HG03521 (cell line): ENCODE results near the gene WDR5B.
"Not testable (repeated sequence)": the region's sequence is repeated elsewhere in the genome, so short reads cannot be mapped to it uniquely, and the experiment has no call there.

Source experiments
- ATAC-seq: cut with Tn5 transposase; IDR thresholded peaks from one replicate; pipeline ENCODE4 v1.9.1; 2021; ENCODE audit warnings: mild to moderate bottlenecking, moderate library complexity; ENCODE audit not compliant: unreplicated experiment

Gene WDR5B

DNA sequence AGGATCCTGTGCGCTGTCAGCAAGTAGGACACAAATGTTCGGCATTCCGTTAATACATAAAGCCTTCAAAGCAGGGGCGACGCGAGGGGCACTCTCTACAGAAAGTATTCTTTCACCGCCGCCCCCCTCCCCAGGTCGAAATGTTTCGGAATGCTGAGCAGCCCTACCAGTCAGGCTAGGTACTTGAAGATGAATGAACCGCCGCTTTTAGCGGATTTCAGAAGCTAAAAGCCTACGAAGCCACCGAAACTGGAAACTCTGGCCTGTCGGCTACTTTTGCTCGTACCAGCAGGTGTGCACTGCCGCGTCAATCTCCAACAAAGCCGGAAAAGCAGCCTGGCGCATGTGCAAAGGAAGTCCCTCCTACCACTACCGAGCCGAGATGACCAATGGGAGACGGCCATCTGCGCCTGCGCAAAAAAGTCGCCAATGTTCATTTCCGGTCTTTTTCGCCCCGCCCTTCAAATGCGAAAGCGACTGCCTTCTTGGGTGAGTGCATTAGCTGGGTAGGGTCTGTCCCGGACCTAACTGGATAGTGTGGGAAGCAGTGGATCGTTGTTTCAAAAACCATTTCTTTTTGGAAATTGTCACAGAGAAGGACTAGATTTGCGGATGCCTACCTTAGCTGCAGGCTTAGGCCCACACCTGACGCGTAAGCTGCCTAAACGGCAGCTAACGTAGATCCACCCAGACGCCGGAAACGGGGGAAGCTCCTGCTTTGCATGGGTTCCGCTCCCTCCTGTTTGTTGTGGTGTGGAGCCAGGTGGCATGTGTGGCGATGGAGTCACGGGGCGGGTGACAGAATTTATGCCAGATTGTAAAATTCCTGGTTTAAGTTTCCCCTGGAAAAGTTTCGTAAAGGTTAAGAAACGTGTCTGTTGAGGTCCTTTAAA is at the start of gene WDR5B:
TSS of gene WDR5B (minus strand) at position 301 of the 893 bp plus-strand sequence. CDS start 534 bp downstream, outside the sequence.
- ATAC-seq = peak; percentile 82

DNA sequence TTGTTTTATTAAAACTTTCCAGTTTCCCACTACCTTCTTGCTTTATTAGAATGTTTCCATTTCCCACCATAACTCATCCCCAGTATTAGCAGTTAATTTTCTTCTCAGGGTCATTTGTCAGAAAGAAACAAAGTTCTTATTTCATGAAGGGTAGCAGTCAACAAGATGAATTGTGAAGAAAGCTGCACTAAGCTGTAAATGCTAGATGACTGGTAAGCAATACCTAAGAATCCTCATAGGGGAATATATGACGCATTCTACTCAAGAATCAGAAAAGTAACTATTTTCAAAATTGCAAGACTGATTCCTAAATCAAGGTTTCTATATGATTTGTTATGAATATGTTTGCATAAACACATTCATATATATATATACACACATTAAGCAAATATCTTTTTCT is 48.8 kb upstream of the WDR5B start:
- no peak for ATAC-seq

DNA sequence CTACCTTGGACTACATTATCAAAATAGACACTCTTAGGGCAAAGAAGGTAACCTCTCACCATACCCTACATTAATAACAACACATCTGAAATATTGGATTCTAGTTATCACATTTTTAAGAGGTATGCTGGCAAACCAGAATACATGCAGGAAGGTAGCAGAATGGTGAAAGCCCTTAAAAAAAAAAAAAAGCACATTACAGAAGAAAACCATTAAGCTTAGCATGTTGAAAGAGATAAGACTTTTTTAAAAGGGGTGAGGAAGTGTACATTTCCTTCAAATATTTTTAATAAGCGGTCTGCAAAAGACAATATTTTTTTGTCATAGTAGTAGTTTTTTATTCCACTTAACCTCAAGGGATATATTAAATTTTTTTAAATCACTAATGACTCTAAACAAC is 46.5 kb upstream of the WDR5B start:
- no peak for ATAC-seq

DNA sequence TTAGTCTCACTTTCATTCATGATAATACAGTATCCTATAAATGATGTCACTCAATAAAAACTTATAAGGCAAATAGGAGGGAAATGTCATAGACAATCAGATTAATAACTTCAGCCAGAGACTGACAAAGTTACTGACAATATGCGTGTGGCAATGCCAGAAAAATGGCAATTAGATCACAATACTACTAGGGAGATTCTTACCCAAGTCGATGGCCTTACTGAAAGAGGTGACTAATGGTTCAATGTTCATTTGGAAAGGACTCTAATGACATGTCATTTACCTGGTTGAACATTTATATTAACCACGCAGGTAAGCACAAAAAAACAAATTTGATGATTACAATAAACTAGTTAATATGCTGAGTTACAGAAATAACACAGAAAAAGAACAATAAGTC is 45.9 kb upstream of the WDR5B start:
- no peak for ATAC-seq

DNA sequence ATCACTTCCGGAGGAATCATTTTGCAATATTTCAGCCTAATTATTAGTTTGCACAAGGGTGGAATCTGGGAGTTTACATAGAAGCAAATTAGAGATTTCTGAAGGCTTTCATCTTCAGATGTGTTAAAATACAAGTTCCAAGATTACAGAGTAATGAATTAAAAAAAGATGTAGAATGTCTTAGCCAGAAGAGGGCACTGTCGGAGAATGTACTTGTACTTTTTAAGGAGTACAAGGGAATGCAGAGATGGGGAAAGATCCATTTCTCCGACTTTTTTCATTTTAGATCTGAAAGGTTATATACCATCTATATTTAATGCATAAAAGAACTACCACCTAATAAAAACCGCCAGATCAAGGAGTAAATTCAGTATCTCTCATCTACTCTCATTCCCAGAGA is 43.1 kb upstream of the WDR5B start:
- ATAC-seq = no peak

DNA sequence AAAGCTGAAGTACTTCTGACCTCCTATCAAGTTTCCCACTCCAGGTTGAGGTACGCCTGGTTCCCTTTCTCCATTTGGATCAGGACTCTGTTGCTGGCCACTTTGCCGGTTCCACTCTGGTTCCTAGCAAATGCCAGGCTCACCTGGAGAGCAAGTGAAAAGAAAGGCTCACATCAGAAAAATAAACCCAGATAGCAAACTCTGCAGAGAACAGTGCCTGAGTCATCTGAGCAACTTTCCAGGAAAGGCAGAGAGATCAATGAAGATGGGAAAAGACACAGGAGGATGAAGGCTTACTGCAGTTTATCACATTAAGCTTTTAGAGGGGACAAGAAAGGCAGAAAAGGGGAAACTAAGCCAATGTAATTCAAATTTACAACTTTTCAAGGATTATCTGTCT is 41.8 kb upstream of the WDR5B start:
- no peak for ATAC-seq

DNA sequence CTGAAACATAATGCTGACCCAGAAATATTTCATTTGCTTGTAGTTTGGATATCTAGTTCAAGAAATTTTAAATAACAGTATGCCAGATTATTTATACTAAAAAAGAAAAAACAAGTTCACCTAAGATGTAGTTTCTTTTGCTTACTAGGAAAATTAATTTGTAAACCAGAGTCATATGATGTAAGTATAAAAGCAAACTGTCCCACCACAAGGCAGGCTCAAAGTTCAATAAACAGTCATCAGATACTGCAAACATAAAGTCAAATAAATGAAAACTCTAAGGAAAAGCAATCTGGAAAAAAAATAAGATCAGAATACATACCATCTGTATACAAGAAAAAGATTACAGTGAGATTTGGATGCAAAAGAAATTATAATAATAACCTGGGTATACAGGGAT is 40.2 kb upstream of the WDR5B start:
- ATAC-seq = no peak

DNA sequence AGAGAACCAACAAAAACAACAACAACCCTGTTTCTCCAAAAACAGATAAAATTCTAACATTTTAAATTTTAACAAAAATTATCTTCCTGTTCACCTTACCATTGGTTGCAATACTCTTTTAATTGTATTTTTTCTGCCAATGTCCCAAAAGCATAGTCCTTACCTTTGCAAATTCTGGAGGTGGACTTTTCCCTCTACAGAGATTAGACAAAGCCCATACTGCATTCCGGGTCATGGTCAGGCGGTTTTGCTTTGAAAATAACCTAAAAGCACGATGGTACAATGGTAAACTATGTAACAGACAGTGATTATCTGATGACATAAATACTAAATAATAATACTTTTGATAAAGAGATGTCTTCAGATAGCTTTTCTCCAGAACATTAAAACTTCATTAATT is 35.5 kb upstream of the WDR5B start:
- ATAC-seq = no peak

DNA sequence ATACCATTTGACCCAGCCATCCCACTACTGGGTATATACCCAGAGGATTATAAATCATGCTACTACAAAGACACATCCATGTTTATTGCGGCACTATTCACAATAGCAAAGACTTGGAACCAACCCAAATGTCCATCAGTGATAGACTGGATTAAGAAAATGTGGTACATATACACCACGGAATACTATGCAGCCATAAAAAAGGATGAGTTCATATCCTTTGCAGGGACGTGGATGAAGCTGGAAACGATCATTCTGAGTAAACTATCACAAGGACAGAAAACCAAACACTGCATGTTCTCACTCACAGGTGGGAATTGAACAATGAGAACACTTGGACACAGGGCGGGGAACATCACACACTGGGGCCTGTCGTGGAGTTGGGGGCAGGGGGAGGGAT is 32.4 kb upstream of the WDR5B start:
- ATAC-seq = not testable (repeated sequence)

DNA sequence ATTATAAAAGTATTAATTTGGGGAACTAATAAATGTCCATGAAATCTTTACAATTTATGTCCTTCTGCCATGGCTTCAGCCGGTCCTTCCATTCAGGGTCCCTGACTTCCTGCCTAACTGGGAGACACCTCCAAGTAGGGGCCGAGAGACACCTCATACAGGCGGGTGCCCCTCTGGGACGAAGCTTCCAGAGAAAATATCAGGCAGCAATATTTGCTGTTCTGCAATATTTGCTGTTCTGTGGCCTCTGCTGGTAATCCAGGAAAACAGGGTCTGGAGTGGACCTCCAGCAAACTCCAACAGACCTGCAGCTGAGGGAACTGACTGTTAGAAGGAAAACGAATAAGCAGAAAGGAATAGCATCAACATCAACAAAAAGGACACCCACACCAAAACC is 28.6 kb upstream of the WDR5B start:
- ATAC-seq = not testable (repeated sequence)

DNA sequence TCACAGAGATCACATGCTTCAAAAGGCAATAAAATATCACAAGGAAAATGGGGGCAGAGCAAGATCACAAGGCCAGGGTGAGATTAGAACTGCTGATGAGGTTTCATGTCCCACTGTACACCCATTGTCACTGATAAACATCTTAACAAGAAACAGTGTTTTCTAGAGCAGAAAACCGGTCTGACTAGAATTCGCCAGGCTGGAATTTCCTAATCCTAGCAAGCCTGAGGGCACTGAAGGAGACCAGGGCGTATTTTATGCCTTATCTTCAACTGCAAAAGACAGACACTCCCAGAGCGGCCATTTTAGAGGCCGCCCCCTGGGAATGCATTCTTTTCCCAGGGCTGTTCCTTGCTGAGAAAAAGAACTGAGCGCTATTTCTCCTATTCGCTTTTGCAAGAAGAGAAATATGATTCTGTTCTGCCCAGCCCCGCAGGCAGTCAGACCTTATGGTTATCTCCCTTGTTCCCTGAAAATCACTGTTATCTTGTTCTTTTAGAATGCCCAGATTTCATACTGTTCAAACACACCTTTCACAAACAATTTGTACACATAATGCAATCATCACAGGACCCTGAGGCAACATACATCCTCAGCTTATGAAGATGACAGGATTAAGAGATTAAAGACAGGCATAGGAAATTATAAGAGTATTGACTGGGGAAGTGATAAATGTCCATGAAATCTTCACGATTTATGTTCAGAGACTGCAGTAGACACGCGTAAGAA is 28.1 kb upstream of the WDR5B start:
- ATAC-seq = not testable (repeated sequence)

DNA sequence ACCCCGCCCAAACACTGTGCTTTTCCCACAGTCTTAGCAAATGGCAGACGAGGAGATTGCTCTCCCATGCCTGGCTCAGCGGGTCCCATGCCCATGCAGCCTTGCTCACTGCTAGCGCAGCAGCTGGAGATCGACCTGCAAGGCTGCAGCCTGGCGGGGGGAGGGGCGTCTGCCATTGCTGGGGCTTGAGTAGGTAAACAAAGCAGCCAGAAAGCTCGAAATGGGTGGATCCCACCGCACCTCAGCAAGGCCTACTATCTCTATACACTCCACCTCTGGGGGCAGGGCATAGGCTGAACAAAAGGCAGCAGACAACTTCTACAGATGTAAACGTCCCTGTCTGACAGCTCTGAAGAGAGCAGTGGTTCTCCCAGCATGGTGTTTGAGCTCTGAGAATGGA is 27.2 kb upstream of the WDR5B start:
- ATAC-seq = no peak

DNA sequence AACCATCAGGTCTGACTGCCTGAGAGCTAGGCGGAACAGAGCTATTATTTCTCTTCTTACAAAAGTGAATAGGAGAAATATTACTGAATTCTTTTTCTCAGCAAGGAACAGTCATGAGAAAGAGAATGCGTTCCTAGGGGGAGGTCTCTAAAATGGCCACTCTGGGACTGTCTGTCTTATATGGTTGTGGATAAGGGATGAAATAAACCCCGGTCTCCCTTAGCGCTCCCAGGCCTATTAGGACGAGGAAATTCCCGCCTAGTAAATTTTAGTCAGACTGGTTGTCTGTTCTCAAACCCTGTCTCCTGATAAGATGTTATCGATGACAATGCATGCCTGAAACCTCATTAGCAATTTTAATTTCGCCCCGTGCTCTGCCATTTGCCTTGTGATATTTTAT is 20.1 kb upstream of the WDR5B start:
- ATAC-seq = no peak

DNA sequence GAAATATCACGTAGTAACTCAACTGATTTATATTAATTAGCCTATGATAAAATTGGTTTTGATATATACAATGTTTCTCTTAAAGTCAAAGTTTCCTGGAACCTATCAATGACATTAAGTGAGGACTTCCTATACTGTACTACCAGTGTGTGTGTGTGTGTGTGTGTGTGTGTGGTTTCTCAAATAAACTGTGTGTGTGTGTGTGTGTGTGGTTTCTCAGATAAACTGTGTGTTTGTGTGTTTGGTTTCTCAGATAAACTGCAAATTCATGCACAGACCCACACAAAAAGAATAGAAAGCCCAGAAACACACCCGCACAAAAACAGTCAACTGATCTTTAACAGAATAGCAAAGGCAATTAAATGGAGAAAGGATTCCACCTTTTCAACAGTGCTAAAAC is 14.5 kb upstream of the WDR5B start:
- no peak for ATAC-seq

DNA sequence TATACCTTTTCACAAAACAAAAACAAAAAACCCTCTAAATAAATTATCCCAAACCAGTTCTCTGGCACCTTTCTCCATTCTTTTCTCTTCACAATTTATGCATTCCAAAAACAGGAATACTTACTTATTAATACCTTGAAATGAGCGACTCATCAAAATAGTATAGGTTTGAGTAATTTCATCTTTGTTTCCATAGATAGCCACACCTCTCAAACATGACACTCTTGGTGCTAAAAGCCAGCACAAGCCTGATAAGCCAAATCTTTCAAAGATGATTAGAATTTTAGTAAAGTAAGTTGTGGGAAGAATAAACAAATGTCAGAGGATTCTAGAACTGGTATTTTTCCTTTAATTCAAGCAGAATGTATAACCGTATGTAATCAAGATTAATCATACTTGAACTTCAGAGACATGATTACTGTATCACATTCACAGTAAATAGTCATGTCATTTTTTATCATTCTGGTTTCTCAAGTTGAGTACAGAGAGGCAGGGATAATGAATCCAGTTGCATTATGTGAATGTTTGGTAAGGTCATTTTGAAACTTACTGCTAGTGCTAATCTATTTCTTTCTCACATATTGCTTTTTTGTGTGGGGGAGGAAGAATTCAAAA is 12.1 kb upstream of the WDR5B start:
- ATAC-seq = no peak

DNA sequence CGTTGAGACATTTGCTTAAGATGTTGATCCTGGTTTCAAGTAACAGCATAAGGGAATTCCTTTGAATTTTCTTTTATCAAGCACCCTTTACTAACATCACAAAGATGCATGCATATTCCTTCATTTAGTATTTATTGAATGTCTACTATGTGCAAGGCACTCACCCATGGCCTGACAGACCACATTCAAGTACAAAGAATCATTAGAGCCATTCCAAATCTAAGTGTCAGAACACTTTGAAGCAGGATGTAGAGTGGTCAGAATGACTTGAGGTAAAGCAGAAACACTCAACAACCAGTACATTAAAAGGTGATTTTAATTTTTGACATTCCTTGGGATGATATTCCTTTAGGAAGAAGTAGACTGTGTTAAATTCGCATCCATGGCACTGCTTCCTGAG is 6.0 kb upstream of the WDR5B start:
- no peak for ATAC-seq

DNA sequence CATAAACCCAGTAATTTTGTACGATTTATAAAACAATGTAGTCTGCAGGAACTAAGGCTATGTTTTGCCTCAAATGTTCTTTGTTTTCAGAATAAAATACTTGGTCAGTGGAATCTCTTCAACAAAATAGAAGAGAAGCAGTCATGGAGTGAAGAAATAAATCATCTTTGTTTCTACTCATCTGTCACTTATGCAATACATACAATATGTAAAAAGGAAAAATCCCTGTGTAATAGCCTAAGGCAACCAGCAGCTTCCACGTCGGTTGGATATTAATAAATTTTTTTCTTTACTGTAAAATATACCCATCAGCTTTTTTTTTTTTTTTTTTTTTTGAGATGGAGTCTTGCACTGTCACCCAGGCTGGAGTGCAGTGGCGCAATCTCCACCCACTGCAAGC is 5.2 kb upstream of the WDR5B start:
- no peak for ATAC-seq

DNA sequence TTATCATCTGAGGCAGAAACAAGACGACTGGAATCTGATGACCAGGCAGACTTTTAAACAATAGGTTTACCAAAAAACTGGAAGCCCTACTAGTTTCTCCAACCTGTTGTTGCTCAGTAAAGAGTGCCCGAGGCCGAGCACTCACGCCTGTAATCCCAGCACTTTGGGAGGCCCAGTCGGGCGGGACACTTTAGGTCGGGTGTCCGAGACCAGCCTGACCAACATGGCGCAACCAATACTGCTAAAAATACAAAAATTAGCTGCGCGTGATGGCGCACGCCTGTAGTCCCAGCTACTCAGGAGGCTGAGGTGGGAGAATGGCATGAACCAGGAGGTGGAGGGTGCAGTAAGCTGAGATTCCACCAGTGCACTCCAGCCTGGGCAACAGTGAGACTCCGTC is 1.1 kb upstream of the WDR5B start:
- no peak for ATAC-seq

DNA sequence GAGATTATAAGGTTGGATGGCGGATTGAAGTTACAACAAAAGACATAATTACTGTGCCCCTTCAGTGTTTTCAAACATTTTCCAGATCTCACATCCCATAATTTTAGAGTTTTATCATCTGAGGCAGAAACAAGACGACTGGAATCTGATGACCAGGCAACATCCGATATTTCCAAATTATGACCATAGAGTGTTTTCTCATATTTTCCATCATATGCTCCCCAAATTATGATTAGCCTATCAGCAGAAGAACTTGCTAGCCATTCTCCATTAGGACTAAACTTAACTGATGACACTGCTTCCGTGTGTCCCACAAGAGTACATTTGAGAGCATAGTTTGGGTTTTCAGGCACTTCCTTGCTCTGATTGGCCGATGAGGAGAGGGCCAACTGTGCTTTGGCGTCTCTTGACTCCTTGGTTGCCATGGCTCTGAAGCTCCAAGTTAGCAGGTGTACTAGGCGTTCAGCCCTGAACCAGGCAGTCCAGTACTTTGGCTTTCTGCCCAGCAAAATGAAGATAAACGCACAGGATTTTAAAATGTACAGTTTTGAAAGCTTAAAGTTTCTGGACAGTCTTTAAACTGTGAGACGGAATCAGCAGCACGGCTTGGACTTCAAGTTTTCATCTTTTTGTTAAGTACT is 638 bp downstream of the WDR5B start:
- peak; percentile 56 for ATAC-seq

DNA sequence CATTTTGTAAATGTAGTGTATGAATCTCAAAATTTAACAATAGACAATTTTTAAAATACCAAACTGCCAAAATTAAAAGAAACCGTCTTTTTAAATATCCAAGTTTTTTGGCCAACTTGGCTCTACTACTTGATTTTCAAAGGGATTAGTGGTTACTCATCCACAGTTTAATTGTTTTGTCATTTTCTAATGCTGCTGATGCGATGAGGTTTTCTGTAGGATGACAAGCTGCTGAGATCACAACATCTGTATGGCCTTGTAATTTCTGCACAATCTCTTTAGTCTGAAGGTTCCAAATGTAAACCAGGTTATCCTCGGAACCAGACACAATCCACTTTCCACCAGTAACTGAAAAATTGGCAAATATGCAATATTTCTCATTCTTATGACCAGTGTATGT is 1.5 kb downstream of the WDR5B start:
- ATAC-seq = no peak

DNA sequence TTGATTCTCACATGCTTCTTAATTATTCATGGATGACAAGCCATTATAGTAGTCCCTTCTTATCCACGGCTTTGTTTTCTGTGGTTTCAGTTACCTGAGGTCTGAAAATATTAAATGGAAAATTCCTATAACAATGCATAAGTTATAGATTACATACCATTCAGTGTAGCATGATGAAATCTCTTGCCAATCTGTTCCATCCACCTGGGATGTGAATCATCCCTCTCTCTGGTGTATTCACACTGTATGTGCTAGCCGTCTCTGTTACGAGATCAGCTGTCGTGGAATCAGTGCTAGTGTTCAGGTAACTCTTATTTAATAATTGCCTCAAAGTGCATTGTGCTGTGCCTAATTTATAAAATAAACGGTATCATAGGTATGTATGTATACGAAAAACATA is 5.2 kb downstream of the WDR5B start:
- ATAC-seq = no peak
